ENCODE data around the gene RXFP2.

DNA sequence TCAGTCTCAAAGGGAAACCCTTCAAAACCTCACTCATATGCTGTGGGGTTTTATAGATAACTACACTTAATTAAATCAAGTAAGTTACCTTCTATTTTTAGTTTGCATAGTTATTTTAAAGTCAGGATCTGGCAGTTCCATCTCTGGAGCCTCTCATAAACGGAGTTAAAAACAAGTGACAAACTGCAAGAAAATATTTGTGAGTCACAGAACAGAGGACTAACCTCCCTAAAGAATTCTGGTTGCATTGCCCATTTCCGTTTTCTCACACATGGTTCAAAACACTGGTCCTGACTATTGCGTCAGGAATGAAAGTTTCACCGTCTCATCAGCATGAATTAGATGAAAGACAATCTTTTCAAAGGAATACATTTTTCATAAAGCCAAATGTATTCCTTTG, 10.6 kb downstream of the RXFP2 start:
- TF ChIP-seq, protein P1, sequence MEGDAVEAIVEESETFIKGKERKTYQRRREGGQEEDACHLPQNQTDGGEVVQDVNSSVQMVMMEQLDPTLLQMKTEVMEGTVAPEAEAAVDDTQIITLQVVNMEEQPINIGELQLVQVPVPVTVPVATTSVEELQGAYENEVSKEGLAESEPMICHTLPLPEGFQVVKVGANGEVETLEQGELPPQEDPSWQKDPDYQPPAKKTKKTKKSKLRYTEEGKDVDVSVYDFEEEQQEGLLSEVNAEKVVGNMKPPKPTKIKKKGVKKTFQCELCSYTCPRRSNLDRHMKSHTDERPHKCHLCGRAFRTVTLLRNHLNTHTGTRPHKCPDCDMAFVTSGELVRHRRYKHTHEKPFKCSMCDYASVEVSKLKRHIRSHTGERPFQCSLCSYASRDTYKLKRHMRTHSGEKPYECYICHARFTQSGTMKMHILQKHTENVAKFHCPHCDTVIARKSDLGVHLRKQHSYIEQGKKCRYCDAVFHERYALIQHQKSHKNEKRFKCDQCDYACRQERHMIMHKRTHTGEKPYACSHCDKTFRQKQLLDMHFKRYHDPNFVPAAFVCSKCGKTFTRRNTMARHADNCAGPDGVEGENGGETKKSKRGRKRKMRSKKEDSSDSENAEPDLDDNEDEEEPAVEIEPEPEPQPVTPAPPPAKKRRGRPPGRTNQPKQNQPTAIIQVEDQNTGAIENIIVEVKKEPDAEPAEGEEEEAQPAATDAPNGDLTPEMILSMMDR (IDR thresholded peaks at IDR 0.05; ENCODE audit: low read depth, low read length): no peak
- no peak for TF ChIP-seq POLR2A (IDR thresholded peaks at IDR 0.05; ENCODE audit: extremely low read depth, insufficient read length)
- TF ChIP-seq, protein P2, sequence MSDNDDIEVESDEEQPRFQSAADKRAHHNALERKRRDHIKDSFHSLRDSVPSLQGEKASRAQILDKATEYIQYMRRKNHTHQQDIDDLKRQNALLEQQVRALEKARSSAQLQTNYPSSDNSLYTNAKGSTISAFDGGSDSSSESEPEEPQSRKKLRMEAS (IDR thresholded peaks at IDR 0.05; ENCODE audit: low read depth, low read length): no peak
- no peak for TF ChIP-seq MYC (IDR thresholded peaks at IDR 0.05; ENCODE audit: low read depth, low read length)
